ENCODE measurements around the gene OCEL1. TPM values are rescaled to one million over a fixed set of nuclear protein-coding genes. Genes with fewer than 3 reads are reported as not detected.

OCEL1 gene
- total RNA-seq, 1 donor, result 3.9 TPM

- peak overlapping the region; percentile 96 for H3K4me3 ChIP-seq (ENCODE audit: low read depth, low read length)
- no peak for TF ChIP-seq CTCF (IDR thresholded peaks at IDR 0.05; ENCODE audit: insufficient read depth, low read depth, low read length)
- no peak for DNase-seq (ENCODE audit: low read depth)
These were observed 18.9 kb downstream of the OCEL1 start for GRCh38 chr19:17244618-17245534.

DNA sequence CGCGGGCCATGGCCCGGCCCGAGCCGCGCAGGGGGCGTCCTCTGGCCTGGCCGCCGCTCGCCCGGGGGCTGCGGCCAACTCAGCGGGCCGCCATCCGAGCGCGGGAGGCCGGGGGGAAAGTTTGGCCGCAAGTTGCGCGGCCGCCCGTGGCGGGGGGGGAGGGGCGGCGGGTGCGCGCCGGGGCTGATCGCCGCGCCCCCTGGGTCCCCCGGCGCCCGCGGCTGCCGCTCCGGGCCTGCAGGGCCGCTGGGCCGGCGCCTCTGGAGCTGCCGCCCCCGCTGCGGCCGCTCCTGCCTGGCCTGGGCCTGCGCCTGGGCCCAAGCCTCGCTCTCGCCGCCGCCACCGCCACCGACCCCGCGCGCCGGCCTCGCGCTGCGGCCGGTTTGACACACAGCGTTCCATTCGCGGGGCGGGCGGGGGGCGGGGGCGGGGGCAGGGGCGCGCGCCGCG lies 19.5 kb downstream of the OCEL1 start, which contains the start of gene NR2F6:
TSS of gene NR2F6 (minus strand) at position 385 of the 450 bp plus-strand sequence. CDS start 699 bp downstream, outside the sequence.
- H3K4me3 ChIP-seq (ENCODE audit: low read depth, low read length), result peak within 1 kb of the TSS; percentile 96
- DNase-seq (ENCODE audit: low read depth), result no peak
- TF ChIP-seq CTCF (IDR thresholded peaks at IDR 0.05; ENCODE audit: insufficient read depth, low read depth, low read length), result no peak

- no peak for TF ChIP-seq CTCF (IDR thresholded peaks at IDR 0.05; ENCODE audit: insufficient read depth, low read depth, low read length)
- DNase-seq (ENCODE audit: low read depth), result peak; percentile 55
- H3K4me3 ChIP-seq (ENCODE audit: low read depth, low read length), result peak overlapping the region; percentile 50
These were observed 20.8 kb downstream of the OCEL1 start for GRCh38 chr19:17246681-17247425.

DNA sequence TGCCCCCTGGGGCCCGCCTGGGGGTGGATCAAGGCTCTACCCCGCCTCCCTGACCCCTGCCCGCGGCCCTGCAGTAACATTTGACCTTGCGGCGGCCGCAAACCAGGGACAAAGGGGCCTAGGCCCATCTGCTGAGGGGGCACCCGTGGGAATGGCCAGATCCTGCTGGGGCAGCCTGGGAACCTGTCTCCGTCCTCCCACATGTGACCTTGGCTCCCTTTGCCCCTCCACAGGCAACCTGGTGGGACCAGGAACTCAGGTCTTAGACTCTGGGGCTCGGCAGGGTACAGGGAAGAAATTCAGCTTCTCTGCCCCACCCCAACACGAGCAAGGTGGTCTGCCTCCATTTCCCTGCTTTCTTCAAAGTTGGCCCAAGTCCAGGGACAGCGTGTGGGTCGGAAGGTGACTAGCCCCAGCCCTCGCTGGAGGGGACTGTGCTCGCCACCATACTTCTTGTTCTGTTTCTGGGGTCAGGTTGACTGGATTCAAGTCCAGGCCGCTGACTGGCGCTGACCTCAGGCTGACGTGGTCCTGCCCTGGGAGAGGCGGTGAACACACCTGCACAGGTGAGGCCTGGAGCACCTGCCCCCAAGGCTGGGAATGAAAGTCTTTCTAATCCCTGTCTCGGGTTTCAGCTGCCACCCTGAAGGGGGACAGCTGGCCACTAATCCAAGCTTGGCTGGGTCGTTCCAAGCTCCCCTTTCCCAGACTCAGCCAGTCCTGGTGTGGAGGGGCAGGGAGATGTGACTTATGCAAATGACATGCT lies 22.2 kb downstream of the OCEL1 start:
- TF ChIP-seq CTCF (IDR thresholded peaks at IDR 0.05; ENCODE audit: insufficient read depth, low read depth, low read length), result no peak

GRCh38 chr19:17249887-17250548 lies 24.0 kb downstream of the OCEL1 start:
- H3K4me3 ChIP-seq (ENCODE audit: low read depth, low read length), result no peak overlapping the region
- TF ChIP-seq CTCF (IDR thresholded peaks at IDR 0.05; ENCODE audit: insufficient read depth, low read depth, low read length), result no peak
- DNase-seq (ENCODE audit: low read depth), result no peak

More for the DNA sequence above, 22.2 kb downstream of the OCEL1 start:
- no peak for DNase-seq (ENCODE audit: low read depth)
- H3K4me3 ChIP-seq (ENCODE audit: low read depth, low read length), result no peak overlapping the region

DNA sequence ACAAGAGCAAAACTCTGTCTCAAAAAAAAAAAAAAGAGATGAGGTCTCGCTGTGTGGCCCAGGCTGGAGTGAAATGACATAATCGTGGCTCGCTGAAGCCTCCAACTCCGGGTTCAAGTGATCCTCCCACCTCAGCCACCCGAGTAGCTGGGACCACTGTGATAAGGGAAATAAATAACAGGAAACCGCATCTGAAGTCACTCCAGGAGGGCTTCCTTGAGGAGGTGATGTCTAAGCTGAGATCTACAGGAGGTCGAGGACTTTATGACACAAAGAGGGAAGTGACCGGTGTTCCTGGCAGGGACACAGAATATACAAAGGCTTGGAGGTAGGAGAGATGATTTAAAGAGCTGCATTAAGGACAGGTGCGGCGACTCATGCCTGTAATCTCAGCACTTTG lies 28.6 kb downstream of the OCEL1 start:
- no peak for TF ChIP-seq CTCF (IDR thresholded peaks at IDR 0.05; ENCODE audit: insufficient read depth, low read depth, low read length)
- DNase-seq (ENCODE audit: low read depth), result no peak
- H3K4me3 ChIP-seq (ENCODE audit: low read depth, low read length), result no peak overlapping the region
